Activated naive CD4-positive, alpha-beta T cell (primary cell): ENCODE results near the gene CAPN11.
A peak's percentile ranks its signal among the peaks of the same experiment; 100 is the strongest.

Experiments
- DNase-seq, 4 experiments: peaks; one replicate each; lab custom pipeline; 2025; lab: John Stamatoyannopoulos, UW

CAPN11 gene

DNA sequence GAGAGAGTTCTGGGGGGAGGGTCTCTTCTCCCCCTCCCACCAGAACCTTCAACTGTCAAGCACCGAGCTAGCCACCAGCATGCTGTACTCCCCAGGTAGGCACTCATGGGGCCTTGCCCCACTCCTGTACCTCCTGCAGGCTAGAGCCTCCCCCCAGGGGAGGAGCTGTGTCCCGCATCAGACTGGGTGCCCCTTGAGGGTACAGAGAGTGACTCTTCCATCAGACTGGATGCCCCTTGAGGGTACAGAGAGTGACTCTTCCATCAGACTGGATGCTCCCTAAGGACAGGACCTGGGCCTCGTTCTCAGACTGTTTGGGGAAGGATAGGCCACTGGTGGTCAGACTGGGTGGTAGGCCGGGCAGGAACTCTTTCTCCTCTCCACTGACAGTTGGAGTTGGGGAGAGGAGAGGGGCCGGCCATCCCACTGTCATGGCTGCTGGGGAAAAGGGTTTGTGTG, at the start of gene CAPN11:
Gene CAPN11 (plus strand): TSS at position 51 of the 459 bp plus-strand sequence. CDS start 29 bp downstream, at position 80.
- no peak for DNase-seq

DNA sequence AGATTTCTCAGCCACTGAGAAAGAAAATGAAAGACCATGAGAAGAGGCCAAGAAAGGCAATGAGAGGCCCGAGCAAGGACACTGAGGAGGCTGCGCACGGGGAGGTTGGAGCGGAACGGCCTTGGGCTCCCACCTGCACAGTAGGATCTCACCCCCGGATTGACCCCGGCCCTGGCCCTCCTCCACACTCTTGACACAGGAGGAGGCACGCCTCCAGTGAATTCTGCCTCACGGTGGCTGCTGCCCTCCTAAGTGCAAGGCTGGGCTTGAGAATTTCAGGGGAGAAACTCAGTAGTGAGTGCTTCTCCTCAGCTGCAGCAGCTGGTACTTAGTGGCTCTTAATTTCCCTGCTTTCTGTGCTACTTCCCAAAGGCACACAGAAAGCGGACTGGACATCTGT, 49.4 kb upstream of the CAPN11 start:
- no peak for DNase-seq

DNA sequence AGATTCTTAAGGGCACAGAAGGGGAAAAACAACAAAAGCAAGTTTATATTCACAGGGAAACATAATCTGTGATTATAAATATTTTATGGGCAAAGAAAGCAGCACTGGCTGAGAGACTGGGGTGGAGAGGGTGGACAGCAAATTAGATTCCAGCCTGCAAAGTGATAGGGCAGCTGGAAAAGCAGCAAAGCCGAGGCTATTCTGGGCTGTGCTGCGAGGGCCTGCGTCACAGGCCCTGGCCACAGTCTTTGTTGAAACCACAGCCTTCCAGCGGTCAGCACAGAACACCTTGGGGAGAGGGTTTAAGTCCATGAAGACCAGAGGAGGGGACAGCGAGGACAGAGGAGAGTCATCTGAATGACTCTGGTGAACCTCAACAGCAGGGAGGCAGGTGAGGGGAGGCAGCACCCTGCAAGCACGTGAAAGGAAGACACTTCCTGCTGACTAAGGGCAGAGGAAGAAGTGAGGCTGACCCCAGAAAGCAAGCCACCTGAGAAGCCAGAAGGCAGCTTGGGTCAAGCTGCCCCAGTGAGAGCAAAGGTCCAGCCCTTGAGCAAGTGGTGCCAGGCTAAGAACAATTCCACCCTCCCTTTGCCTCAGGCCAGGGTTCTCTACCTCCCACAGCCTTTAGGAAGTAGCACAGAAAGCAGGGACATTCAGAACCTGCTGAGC, 48.5 kb upstream of the CAPN11 start:
- DNase-seq: no peak

DNA sequence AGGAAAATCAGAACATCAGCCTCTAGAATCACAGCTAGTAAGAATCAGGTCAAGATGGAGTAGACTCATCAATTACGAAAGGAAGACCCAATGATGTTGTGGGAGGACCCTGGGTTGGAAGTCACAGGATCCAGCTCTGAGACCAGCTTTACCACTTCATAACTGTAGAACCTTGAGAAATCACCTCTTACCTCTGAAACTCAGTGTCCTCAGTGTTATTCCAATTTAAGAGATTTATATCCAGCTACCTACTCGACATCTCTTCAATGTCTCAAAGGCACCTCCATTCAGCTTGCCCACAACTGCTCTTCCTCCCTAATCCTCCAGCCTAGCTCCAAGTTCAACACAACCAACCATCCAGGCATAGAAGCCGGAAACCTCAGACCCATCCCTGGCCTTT, 47.7 kb upstream of the CAPN11 start:
- DNase-seq: no peak

DNA sequence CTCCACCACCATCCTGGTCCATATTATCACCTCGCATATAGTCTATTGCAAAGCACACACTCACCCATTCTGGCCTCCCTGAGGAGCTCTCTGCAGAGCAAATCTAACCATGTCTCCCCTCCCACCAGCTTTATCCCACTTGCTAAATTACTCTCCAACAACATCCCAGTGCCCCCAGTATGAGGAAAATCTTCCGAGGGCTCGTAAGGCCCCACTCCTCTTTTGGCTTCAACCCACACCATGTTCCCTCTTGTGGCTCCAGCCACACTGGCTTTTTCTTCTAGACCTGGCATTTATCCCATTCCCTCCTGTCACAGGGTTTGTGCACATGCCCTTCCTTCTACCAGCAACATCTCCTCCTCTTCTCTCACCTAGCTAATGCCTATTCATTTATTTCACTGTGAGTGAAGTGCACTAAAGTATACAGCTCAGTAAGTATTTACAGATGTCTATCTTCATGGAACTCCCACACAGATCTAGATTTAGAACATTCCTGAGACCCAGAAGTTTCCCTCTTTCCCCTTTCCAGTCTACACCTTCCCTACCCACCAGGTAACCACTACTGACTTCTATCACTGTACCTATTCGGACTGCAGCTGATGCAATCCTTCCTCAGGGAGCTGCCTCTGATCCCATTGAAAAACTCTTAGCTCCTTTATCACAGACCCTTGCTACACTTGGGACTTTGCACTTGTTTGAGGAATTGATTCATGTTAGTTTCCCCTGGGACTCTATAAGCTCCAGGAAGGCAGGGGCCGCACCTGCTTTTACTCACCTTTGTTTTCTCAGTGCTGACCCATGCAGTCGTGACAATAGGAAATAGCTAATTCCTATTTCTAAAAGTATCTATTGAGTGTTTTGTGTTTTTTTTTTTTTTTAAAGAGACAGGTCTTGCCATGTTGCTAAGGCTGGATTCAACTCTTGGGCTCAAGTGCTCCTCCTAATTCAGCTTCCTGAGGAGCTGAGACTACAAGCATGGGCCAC, 46.9 kb upstream of the CAPN11 start:
- no peak for DNase-seq

DNA sequence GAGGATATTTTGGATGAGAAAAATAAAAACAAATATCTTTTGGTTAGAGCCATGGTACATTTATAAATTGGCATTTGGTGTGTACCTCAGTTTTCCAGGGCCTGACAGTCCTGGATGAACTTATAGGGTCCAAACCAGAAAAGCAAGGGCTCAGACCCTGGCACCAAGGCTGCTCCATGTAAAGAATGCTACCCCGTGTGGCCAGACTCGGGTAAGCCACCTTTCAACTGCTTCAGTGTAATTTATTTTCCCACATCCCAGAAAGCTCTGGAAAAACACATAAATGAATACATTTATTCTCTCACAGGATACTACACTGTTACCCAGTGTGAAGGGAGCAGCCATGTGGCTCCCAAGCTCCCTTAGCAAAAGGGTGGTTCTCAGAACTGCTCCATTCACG, 45.2 kb upstream of the CAPN11 start:
- no peak for DNase-seq

DNA sequence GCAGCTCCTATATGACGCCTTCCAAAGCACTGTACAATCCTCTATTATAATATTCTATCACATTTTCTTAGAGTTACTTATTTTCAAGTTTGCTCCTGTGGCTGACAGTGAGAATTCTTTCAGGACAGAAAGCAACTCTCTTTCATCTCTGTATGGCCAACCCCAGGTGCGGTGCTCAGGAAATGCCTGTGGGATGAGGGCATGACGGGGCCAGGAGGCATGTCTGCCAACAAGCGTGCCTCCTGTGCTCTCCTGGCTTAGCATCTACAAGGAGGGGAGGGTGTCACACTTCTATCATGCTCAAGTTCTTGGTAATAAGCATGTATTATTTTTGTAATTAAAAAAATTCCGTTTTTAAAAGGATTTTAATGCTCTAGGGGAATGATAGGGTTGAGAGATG, 42.8 kb upstream of the CAPN11 start:
- DNase-seq: no peak

DNA sequence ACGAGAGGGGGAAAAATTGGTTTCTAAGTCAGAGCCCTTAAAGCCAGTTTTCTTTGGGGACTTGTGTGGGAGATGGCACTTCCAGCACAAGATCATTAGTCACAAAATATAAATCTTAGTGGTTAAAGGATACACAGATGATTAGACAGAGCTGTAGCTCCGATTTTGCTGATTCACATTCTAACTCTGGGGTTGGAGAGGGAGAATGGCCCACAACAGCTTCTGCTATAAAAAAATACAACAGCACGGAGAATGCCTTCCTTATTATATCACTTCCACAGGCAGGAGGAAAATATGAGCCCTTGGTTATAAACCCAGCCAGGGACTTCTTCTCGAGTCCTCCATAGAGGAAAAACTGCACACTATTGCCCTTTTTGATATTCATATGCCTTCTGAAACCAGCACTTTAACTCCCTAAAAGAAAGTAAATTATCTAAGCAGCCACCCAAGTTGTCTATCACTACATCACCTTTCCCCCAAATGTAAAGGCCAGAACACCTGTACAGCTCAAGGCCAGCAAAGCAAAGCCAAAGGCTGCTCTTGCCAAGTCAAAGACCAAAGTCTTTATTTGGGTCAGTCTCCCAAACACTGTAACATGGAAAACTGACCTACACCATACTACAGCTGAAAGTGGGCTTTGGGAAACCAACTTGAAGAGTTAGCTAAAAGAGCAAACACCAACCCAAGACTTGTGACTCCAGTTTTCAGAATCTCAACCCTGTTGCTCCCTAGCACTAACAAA, 41.8 kb upstream of the CAPN11 start:
- DNase-seq: no peak

DNA sequence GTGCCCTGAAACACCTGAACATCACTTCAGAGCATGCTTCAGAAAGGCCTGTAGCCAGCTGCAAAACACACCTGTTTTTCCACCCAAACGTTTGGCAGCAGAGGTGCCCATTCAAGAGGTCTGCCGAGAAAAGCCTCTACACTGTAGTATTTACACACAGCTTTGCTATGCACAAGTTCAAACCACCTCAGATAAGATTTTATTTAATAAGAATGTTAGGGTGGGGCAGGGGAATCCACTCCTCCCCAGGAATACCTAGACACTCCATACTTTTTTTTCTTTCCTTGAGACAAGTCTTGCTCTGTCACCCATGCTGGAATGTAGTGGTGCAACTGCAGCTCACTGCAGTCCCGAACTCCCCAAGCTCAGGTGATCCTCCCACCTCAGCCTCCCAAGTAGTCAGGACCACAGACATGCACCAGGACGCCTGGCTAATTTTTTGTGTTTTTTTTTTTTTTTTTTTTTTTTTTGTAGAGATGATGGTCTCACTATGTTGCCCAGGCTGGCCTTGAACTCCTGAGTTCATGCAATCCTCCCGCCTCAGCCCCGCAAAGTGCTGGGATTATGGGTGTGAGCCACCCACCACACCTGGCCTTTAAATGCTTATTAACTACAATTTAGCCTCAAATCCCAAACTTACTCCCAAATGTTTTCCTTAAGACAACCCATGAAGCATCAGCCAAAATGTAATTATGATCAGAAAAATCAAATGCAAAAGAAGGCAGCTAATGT, 41.1 kb upstream of the CAPN11 start:
- DNase-seq: no peak

DNA sequence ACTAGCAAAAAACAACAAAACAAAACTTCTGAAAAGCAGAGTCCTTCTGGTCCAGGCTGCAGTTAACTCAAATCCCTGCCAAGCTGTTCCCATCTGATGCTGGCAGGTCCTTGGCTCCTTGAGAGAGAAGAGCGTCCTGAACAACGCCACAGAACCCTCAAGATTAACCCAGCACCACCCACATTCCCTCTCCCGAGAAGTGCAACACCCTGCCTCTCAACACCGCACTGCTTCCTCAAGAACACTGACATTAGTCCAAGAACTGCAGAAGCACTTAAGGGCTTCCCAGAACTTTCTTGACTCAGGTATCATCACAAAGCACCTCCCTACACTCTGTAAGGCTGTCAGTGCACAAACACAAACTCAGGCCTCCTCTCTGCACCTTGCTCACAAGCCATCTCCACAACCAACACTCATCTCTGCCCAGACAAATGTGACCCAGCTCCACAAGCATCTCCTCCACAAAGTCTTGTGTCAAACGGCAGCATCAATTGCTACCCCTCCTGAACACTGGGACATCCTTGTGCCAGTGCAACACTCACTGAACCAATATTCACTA, 38.8 kb upstream of the CAPN11 start:
- no peak for DNase-seq

DNA sequence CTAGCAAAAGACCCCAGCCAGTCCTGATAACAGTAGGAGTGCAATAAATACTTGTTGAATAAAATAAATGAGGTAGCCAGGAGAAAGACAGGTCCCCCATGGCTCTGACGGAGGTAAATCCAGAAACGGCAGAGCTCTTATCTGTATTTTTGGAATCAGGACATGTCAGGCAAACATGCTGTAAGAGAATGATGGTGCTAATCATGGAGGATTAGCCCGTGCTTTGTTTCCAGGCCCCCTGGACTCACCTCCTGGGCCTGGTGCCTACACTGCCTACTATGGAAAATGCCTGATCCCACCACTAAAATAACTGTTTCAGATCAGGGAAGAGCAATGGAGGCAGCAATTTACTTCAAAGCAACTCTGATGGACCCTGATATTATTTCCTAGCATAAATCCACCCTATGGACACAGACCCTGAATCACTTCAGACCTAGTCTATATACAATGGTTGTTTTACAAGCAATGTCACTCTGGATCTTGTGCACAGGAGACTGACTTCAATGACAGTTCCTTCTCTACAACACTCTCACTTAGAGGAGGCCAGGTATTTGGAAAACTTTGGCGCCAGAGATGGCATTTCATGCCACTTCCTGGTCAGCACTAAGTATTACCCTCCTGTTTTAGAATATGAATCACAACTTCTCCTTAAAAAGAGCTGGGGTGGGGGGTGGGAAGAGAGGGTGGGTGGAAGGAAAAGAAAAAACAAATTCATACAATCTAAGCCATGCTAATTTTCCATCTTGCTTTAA, 37.8 kb upstream of the CAPN11 start:
- no peak for DNase-seq

DNA sequence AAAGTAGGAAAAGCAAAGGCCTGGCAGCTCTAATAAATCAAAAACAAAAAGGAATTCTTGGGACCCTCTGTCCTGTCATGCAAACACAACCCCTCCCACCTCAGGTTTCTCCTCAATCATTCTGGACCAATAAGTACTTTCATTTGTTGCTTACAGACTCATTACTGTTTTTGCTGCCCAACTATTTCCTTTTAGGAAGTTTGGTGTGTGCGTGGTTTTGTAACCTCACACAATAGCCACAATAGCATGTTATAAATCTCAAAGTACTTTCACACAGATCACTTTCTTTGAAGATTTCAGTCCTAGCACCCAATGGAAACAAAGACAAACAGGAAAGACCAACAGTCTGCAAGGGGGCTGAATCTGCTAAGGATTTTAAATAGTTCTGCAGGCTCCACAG, 35.8 kb upstream of the CAPN11 start:
- no peak for DNase-seq

DNA sequence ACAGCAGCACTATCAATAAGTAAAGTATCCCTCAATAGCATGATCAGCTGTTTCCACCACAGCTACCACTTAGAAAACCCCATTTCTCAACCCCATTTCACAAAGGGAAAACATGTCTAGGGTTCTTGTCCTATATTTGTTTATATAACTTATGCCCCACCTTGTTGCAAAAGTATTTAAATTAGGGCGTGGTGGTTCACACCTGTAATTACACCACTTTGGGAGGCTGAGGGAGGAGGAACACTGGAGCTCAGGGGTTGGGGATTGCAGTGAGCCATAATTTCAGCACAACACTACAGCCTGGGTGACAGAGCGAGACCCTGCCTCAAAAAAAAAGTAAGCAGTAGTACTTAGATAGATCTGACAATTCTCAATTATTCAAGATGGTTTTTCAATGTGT, 35.1 kb upstream of the CAPN11 start:
- DNase-seq: no peak

DNA sequence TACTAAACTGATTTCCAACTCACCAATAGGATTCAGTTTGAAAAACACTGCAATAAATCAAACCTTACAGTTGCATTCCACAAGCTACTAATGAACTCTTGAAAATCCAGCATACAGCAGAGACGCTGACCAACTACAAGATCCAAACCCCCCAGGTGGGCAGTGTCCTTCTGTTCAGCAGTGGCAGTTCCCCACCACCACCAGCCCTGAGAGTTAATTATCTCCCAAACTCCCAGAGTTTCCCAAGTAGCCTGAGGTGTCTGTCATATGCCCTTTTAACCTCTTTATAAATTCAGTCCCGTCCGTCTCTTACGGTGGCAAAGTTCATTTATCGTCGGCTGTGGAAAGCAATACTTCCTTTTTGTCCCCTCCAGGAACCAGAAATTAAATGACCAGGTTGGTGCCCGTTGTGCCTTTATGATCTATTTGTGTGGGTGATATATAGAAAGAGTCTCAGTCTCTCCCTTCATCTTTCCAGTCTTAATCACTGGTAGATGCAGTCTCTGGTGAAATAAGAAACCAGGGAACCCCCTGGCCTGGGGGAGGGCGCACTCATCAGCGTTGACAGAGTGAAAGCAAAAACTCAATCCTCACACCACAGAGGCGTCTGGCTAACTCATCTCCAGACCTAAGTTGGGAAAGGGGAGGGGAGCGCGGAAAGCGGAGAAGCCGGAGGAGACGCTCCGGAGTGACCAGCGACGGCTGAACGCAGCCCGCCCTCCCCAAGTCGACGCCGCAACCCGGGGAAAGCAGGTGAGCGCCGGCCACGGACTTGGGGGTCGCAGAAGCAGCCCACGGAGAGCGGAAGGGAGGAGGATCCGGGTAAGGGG, 32.1 kb upstream of the CAPN11 start:
- peak; percentile 8 to 58 (median 33) for DNase-seq

DNA sequence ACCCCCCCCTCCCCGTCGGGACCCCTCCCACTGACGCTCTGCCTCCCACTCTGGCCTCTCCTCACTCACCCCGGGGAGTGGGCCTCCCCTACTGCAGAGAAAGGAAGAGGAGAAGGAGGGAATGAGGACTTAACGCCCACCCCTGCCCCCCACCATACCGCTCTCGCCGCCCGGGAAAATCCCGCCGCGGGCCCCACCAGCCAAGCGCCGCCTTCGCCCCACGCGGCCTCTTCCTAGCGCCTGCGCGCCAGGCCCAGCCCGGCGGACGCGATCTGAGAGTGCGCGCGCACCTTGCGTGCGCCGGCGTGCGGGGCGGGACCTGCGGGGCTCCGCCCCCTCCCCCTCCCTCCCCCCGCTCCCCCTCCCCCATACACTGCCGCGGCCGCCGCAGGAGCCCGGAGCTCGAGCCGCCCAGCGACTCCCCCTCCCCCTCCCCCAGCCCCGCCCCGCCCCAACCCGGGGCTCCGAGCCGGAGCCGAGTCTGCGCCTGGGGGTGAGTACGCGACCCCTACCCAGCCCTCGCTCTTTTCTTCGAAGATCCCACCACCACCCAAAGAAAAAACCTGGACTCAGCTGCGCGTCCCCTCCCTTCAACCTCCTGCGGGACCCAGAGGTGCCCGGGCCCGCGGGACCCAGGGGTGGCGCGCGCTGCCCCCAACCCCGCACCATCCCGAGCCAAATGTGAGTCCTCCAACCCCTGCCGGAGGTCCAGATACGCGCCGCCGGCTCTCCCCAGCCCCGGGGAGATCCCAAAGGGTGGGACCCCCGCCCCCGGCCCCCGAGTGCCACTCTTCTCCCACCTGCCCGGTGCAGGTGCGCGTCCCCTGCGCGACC, 31.2 kb upstream of the CAPN11 start, which contains the start of the genes MRPL14 and TMEM63B:
Gene MRPL14 (minus strand): TSS at position 267 of the 834 bp plus-strand sequence. CDS start 10,841 bp downstream, outside the sequence.
Gene TMEM63B (plus strand): TSS at position 369 of the 834 bp plus-strand sequence. CDS start 7,031 bp downstream, outside the sequence.
- peak; percentile 79 to 90 (median 80) for DNase-seq

DNA sequence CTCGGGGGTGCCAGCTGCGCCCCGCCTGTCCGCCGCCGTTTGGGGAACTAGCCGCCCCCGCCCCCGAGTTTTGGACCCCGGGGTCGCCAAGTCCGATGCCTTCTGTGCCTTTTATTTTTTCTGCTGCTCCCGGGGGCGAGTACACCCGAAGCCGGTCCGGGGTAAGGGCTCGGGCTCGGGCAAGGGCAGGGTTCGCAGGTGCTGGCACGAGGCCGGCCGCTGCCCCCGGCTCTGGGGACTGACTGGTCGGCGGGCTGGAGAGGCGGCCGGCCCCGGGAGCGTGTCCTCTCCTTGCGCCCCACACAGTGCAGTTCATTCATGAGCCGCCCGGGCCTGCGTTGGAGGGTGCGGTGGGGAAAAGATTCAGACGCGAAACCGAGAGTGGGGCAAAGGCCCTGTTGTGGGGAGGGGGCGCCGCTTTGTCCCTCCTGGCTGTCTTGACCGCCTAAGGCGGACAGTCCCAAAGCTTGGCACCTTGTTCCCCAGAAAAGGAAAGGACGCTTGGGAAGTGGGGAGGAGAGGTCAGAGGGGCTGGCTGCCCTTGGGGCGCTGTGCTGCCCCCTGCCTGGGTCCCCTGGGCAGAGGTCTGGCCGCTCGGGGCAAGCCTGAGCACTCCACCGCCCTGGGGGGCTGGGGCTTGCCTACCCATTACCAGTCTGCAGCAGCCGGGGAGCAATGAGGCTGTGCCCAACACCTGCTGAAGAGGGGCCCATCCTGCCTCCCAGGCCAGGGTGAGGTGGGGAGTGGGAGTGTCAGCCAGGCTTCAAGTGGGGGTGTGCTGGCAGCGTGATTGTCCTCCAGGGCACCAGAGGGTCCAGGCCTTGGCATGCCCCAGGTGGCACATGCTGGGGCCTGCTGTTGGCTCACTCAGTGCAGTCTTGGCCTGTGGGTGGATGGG, 30.4 kb upstream of the CAPN11 start:
- no peak for DNase-seq

DNA sequence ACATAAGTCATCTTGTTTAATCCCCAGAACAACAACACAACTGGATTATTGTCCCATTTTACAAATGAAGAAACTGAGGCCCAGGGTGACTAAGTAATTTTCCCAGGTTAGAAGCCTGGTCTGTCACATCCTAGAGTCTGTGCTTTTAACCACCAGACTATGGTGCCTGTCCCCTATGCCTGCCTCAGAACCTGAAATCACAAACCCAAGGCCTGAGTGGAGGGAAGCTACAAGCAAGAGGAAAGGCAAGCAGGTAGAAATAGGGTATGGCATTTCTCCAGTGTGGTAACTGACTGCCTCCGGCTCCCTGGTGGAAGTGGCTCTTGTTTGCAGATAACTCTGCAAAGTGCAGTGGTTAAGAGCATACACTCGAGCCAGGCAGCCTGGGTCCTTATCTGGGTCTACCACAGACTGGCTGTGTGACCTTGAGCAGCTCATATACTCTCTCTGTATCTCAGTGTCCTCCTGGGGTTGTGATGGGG, 28.7 kb upstream of the CAPN11 start:
- no peak for DNase-seq
